ENCODE data around the gene PFAS.
"Not testable (repeated sequence)": the region's sequence is repeated elsewhere in the genome, so short reads cannot be mapped to it uniquely, and the experiment has no call there.

Gene PFAS, protein sequence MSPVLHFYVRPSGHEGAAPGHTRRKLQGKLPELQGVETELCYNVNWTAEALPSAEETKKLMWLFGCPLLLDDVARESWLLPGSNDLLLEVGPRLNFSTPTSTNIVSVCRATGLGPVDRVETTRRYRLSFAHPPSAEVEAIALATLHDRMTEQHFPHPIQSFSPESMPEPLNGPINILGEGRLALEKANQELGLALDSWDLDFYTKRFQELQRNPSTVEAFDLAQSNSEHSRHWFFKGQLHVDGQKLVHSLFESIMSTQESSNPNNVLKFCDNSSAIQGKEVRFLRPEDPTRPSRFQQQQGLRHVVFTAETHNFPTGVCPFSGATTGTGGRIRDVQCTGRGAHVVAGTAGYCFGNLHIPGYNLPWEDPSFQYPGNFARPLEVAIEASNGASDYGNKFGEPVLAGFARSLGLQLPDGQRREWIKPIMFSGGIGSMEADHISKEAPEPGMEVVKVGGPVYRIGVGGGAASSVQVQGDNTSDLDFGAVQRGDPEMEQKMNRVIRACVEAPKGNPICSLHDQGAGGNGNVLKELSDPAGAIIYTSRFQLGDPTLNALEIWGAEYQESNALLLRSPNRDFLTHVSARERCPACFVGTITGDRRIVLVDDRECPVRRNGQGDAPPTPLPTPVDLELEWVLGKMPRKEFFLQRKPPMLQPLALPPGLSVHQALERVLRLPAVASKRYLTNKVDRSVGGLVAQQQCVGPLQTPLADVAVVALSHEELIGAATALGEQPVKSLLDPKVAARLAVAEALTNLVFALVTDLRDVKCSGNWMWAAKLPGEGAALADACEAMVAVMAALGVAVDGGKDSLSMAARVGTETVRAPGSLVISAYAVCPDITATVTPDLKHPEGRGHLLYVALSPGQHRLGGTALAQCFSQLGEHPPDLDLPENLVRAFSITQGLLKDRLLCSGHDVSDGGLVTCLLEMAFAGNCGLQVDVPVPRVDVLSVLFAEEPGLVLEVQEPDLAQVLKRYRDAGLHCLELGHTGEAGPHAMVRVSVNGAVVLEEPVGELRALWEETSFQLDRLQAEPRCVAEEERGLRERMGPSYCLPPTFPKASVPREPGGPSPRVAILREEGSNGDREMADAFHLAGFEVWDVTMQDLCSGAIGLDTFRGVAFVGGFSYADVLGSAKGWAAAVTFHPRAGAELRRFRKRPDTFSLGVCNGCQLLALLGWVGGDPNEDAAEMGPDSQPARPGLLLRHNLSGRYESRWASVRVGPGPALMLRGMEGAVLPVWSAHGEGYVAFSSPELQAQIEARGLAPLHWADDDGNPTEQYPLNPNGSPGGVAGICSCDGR (N-terminal part only)

DNA sequence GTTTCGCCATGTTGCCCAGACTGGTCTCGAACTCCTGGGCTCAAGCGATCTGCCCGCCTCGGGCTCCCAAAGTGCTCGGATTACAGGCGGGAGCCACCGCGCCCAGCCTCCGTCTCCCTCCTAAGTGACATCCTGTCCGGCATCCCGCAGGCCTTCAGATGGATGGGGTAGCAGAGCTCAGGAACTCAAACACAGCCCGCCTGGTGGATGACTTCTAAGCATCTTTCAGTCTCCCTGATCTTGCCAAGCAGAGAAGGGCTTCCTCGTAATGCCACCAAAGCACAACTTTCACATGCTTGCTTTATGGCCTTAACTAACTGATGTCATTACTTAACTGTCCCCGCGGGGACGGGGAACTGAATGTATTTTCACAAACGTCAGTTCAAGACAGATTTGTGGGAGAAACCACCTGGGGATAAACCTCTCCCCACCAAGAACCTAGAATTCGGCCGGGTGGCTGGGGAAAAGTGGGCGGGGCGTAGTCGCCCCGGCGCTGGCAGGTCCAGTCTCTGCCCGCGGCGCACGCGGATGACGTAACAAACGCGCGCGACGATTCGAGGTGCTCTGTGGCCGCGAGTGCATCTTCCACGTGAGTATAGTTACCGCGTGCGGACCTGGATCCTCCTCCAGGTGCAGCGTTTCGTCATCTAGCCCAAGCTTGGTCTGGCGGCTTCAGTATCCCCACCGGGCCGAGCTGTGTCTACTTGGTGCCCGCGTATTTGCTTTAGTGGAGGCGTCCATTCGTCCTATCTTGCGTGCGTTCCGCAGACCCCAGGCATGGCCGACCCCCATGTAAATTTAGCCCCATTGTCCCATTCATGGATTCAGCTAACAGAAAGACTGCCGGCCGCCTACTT lies at the start of gene PFAS:
TSS of gene PFAS (plus strand) at position 539 of the 857 bp plus-strand sequence. CDS start 4,649 bp downstream, outside the sequence.
- DNase-seq (ENCODE audit: low read depth in 2 of 3, low spot score in 2 of 3): peak; percentile 91 to 99 (median 98)

DNA sequence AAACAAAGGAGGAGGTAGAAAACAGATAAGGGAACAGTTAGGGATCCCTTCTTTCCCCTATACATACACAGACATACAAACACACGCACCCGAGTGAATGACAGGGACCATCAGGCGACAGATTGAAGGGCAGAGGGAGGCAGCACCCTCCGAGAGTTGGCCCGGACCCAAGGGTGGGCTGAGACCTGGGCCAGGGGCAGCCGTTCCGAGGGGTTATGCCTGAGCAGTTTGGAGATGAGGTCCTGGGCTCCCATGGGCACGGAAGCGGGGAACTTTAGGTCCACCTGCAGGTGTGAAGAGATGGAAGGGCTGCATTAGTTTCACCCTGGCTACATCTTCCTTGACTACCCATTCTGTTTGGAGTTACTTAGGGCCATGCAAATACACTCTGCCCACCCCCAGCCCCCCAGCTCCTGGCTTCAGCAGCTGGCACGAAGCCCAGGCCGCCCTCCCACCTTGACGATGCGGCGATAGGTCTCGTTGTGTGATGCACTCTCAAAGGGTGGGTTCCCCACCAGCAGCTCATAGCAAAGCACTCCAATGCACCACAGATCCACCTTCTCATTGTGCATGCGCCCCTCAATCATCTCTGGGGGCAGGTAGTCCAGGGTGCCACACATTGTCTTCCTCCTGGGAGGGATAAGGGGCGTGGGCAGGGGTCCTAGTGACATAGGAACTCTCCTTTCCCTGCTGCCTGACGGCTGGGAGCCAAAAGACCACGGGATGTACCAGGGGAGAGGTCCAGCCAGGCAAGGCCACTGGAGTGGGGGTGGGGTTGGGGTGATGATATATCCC lies 44.1 kb upstream of the PFAS start:
- no peak for DNase-seq (ENCODE audit: low read depth in 2 of 3, low spot score in 2 of 3)

DNA sequence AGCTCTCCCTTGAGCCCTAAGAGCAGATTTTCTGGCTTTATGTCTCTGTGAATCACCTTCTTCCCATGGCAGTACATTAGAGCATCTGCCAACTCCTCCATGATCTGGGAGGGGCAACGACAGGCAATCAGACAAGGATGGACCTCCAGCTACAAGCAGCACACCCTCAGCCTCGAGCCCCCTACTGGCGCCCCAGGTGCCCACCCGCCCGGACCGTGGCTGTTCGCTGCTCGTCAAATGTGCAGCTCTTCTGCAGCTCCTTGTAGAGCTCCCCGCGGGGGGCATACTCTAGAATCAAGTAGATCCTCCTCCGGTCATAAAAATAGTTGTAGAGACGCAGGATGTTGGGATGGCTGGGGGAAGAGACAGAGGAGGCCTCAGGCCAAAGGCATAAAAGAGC lies 42.6 kb upstream of the PFAS start:
- DNase-seq (ENCODE audit: low read depth in 2 of 3, low spot score in 2 of 3): no peak

DNA sequence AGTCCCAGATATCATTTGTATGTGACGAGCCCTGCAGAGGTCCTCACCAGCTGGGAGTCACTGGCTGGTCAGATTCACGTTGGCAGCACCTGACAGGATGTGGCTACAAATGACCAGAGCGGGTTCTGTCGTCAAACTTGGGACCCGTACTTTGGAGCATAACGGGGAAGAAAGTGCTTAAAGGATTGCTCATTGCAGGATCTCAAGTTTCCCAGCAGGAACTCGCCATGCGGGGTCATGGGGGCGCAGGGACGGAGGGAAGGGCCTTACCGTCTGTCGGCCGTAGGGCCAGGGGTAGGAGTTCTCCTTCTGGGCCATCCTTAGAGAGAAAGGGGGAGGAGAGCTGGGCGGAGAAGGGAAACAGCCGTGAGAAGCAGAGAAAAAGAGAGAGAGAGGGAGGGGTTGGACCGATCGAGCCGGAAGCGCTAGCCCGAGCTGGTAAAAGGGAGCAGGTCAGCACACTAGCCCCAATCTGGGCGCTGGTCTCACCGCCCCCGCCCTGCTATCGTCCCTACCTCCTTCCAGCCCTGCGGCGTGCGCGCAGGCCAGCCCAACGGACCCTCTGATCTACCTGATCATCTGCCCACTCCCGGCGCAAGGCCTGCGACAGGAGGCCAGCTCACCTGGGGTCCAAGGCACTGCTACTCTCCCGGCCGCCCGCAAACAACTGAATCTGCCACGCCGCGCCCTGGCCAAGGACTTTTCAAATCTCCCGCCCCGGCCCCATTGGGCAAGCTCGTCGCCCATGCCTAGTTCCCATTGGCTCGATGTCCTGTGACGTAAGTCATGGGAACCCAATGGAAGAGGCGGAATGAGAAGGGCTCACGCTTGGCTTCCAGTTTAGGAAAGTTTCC lies 39.0 kb upstream of the PFAS start, which contains the start of gene AURKB:
TSS of gene AURKB (minus strand) at position 669 of the 854 bp plus-strand sequence. CDS start at position 318, 351 bp downstream.
- peak; percentile 76 to 83 (median 78) for DNase-seq (ENCODE audit: low read depth in 2 of 3, low spot score in 2 of 3)

DNA sequence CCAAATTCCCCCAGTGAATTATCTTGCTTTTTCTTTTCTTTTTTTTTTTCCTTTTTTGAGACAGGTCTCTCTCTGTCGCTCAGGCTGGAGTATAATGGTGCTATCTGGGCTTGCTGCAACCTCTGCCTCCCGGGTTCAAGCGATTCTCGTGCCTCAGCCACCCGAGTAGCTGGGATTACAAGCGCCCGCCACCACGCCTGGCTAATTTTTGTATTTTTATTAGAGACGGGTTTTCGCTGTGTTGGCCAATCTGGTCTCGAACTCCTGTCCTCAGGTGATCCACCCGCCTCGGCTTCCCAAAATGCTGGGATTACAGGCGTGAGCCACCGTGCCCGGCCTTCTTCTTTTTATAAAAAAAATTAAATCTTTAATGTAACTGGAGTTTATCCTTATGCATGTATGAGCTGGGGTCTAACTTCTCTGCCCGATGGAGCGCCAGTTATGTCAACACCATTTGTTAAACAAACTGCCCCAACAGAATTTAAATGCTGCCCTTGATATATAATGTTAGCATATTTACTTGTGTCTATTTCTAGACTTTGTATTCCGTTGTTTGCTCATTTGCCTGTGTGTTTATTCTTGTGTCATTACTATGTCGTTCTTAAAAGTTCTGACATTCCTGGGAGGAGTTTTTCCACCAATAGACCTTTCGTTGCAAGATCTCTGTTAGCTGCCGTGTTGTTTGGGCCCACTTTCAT lies 38.2 kb upstream of the PFAS start:
- DNase-seq (ENCODE audit: low read depth in 2 of 3, low spot score in 2 of 3): no peak

DNA sequence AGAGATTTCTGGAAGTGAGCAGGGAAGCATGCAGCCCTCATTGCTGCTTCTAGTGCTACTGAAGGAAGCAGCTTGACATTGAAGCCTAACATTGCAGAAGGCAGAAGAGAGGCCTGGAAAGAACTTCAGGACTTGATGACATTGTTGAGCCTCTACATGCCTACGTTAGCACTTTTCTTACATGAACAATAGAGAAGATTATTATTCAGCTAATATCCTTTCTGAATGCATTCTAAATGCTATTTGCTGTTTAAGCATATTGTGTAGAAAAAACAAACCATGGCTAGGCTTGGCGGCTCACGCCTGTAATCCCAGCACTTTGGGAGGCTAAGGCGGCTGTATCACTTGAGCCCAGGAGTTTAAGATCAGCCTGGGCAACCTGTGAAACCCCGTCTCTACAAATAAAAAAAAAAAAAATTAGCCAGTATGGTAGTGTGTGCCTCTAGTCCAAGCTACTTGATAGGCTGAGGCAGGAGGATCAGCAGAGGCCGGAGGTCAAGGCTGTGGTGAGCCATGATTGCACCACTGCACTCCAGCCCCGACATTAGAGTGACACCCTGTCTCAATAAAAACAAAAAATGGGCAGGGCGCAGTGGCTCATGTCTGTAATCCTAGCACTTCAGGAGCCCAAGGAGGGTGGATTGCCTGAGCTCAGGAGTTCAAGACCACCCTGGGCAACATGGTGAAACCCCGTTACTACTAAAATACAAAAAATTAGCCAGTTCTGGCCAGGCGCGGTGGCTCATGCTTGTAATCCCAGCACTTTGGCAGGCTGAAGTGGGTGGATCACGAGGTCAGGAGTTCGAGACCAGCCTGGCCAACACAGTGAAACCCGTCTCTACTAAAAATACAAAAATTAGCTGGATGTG lies 36.5 kb upstream of the PFAS start:
- no peak for DNase-seq (ENCODE audit: low read depth in 2 of 3, low spot score in 2 of 3)

DNA sequence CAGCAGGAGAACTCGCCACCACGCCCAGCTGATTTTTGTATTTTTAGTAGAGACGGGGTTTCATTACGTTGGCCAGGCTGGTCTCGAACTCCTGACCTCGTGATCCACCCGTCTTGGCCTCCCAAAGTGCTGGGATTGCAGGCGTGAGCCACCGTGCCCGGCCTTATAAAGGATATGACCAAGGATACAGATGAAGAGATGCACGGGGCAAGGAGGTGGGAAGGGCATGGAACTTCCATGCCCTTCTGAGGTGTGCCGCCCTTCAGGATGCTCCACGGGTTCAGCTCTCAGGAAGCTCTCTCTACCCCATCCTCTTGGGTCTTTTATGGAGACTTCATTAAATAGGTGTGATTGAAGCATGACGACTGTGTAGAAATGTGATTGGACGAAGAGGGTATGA lies 35.1 kb upstream of the PFAS start:
- not testable (repeated sequence) for DNase-seq (ENCODE audit: low read depth in 2 of 3, low spot score in 2 of 3)

DNA sequence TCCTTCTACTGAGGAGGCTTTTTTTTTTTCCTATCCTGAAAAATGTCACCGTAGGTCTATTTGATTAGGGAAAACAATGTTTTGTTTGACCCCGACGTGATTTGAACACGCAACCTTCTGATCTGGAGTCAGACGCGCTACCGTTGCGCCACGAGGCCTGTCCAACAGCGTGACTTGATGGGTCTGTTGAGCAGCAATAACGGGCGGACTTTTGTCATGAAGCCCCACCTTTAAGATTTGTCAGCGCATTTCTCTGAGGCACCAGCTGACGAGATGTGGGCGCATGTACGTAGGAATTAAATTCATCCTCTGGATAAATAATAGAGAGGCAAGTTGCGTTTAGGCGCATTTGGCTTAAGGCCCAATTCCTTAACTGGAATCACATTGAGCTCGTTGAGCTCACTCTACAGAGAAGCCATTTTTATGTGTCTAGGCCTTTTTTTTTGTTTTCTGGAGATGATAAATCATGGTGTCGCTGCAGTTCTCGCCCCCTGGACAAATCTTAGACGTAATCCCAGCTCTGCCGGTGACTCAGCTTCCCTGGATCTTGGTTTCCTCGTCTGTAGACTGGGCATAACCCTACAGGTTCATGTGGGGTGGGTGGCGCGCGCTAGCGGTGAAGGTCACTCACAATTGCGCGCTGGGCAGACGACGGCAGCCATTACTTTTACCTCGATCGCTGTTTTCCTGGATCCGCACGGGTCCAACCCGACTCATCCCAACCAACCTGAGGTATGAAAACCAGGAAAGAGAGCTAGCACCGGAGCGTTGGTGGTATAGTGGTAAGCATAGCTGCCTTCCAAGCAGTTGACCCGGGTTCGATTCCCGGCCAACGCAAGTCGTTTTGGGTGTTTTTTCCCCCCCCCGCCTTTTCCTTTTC lies 28.1 kb upstream of the PFAS start:
- peak; percentile 83 to 100 (median 99) for DNase-seq (ENCODE audit: low read depth in 2 of 3, low spot score in 2 of 3)

DNA sequence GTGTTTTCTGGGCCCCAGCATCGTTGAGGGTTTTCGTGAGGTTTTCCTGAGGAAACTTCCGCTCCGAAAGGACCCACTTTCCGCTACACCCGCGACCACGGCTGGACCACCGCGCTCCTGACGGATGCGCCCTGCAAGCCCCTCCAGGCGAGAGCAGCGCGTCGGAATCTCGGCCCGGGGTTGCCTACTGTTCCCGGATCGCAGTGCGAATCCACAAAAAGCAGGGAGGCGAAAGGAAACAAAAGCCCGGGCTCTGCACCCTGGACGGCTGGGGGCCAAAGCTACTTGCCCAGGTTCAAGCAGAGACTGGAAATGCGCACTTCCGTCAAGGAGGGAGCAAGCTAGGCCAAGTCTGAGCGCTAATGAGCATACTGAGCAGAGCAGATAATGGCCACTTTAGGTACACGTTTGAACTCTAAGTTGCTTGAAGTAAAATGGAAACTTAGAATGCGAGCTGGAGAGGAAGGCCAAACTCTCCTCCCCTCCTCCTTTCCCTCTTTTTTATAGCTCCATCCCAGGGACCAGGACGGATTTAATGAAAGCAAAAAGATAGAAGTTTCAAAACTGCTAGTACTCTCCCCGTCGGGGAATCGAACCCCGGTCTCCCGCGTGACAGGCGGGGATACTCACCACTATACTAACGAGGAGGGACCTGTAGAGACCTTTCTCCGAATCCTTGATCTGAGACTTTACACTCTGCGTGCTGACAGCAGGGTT lies 27.3 kb upstream of the PFAS start:
- DNase-seq (ENCODE audit: low read depth in 2 of 3, low spot score in 2 of 3): peak; percentile 70 to 99 (median 98)

DNA sequence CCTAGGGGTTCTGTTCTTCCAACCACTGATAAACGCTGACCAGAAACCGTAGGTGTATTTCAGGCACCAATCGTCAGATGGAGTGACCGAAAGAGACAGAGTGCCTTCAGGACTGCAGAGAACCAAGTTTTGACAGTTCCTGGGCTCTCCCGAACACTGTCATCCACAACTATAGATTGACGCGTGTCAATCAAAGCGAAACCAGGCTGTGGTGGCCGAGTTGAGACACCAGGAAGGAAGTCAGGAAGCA lies 26.8 kb upstream of the PFAS start:
- no peak for DNase-seq (ENCODE audit: low read depth in 2 of 3, low spot score in 2 of 3)

DNA sequence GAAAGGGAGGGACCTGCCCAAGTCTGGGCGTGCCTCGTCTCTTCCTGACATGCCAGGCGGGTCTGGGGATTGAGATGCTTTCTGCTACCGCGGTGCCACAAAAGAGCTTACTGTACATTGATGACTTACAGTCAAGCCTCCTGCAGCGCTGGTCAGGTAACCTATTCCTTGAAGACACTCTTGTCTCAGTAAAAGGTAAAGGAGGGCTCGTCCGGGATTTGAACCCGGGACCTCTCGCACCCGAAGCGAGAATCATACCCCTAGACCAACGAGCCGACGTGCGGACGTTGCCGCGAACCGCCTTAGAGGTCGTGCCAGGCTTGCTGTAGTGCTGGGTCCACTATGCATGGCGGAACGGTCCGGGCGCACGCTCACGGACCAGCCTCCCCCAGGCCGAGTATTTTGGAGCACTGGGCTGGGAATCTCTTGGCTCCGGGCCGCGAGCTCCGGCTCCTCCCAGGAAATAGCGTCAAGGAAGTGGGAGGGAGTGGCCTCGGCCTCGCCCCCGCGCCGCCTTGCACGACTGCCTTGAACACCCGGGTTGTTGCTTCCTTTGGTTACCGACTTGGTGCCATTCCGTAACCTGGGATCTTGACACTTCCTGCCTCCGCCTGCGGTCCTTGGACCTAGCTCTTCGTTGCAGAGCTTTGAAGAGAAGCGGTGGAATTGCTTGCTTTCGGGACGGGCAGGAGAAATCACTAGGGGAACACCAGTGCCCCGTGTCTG lies 26.3 kb upstream of the PFAS start:
- peak; percentile 84 to 98 (median 98) for DNase-seq (ENCODE audit: low read depth in 2 of 3, low spot score in 2 of 3)

DNA sequence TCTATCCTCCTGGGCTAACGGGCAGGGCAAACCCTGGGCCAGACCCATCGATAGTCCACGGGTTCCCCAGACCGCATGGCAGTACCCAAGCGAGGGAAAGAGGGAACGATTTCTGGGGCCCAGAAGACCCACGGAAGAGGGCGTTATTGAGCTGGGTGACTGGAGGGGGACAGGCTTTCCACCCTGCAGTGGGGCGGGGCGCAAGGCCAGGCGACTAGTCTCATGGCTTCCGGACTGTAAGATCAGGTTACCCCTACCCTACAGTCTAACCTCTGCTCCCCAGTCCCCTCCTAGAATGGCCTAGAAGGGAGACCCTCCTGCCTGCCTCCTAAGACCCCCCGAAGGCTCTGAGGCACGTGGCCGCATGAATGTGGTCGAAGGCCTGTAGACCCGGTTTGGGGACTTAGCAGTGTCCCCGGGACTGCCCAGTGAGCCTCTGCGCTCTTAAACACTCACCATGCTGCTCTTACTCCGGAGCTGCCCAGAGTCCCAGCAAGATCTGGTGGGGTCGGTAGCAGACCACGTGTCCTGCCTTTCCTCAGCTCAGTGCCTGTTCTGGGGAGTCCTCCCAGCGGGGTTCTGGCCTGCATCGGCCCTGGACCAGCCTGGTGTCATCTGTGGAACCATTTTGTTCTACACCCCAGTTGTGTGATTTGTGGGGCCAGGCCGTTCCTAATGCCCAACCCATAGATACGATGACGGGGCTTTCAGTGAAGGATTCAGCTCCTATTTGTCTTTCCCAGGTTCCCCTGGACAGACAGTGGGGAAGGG lies 25.5 kb upstream of the PFAS start:
- peak in 2 of 3 experiments; percentile 35 to 46 for DNase-seq (ENCODE audit: low read depth in 2 of 3, low spot score in 2 of 3)

DNA sequence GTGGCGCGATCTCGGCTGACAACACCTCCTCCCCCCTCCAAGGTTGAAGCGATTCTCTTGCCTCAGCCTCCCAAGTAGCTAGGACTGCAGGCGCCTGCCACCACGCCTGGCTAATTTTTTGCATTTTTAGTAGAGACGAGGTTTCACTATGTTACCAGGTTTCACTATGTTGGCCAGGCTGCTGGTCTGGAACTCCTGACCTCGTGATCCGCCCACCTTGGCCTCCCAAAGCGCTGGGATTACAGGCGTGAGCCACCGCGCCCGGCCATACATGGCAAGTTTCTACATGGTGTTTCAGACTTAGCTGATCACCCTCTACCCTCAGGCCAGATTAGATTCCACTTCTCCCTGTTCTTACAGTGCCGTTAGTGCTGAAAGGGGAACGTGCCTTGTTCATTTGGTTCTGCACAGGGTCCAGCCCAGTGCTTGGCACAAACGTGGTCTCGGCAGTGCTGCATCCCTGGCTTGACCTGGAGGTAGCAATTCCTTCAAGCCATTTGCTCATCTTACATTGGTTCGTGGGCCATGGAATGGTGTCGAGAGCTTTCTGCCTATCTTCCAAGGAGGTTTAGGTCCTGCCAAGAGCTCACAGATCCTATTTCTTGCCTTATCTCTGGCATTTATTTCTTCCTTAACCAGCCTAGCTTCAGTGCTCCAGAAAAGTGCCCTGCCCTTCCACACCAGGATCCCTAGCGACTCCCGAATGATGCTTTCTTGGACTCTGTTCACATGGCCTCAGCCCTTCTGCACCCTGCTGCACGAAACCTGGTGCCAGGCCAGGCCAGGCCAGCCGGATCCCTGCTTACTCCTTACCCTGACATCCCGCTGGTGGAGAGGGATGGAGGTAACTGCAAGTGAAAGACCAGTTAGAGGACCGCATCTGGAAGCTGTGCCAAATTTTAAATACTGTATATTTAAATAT lies 23.9 kb upstream of the PFAS start:
- no peak for DNase-seq (ENCODE audit: low read depth in 2 of 3, low spot score in 2 of 3)
